Measurements from ENCODE around the gene RXFP4.
"Not testable (repeated sequence)": the region's sequence is repeated elsewhere in the genome, so short reads cannot be mapped to it uniquely, and the experiment has no call there.

Gene RXFP4

GRCh38 chr1:155910621-155911121 is 30.8 kb upstream of the RXFP4 start:
- H3K4me1 ChIP-seq (ENCODE audit: control insufficient read depth, low read depth, low read length): no peaks in the 10 kb centered on the region
- peaks cover 41% of the 10 kb centered on the region for H3K36me3 ChIP-seq (ENCODE audit: control insufficient read depth, low read depth, low read length)
- no peaks in the 10 kb centered on the region for H3K27me3 ChIP-seq (ENCODE audit: control insufficient read depth, insufficient read depth, low read length)
- H3K4me3 ChIP-seq (ENCODE audit: low read length): peak overlapping the region; percentile 76
- no peak overlapping the region for H3K27ac ChIP-seq (ENCODE audit: low read length)
- H3K9ac ChIP-seq (ENCODE audit: low read length): peak overlapping the region; percentile 28
- no peaks in the 10 kb centered on the region for H3K9me3 ChIP-seq (ENCODE audit: control insufficient read depth, low read depth, low read length)

- H3K27me3 ChIP-seq (ENCODE audit: control insufficient read depth, insufficient read depth, low read length): no peaks in the 10 kb centered on the region
- peak within 1 kb of the TSS; percentile 28 for H3K9ac ChIP-seq (ENCODE audit: low read length)
- H3K36me3 ChIP-seq (ENCODE audit: control insufficient read depth, low read depth, low read length): peaks cover 43% of the 10 kb centered on the region
- H3K4me1 ChIP-seq (ENCODE audit: control insufficient read depth, low read depth, low read length): no peaks in the 10 kb centered on the region
- H3K4me3 ChIP-seq (ENCODE audit: low read length): peak within 1 kb of the TSS; percentile 76
- no peaks in the 10 kb centered on the region for H3K9me3 ChIP-seq (ENCODE audit: control insufficient read depth, low read depth, low read length)
- H3K27ac ChIP-seq (ENCODE audit: low read length): no peak within 1 kb of the TSS
These were observed 30.0 kb upstream of the RXFP4 start, which contains the start of gene RIT1 for GRCh38 chr1:155911156-155912055. RIT1 (minus strand) TSS chr1:155911349; CDS start chr1:155910761, 588 bp downstream.

- no peak overlapping the region for H3K27ac ChIP-seq (ENCODE audit: low read length)
- H3K9me3 ChIP-seq (ENCODE audit: control insufficient read depth, low read depth, low read length): no peaks in the 10 kb centered on the region
- no peak overlapping the region for H3K9ac ChIP-seq (ENCODE audit: low read length)
- no peaks in the 10 kb centered on the region for H3K4me1 ChIP-seq (ENCODE audit: control insufficient read depth, low read depth, low read length)
- H3K4me3 ChIP-seq (ENCODE audit: low read length): no peak overlapping the region
- H3K27me3 ChIP-seq (ENCODE audit: control insufficient read depth, insufficient read depth, low read length): no peaks in the 10 kb centered on the region
- peaks cover 50% of the 10 kb centered on the region for H3K36me3 ChIP-seq (ENCODE audit: control insufficient read depth, low read depth, low read length)
These were observed 29.3 kb upstream of the RXFP4 start for GRCh38 chr1:155912056-155912536.

- Histone ChIP-seq H3K4me3 (ENCODE audit: low read length) (no peak overlapping the region), H3K9me3 (ENCODE audit: control insufficient read depth, low read depth, low read length) (no peaks in the 10 kb centered on the region), H3K4me1 (ENCODE audit: control insufficient read depth, low read depth, low read length) (no peaks in the 10 kb centered on the region), H3K27me3 (ENCODE audit: control insufficient read depth, insufficient read depth, low read length) (no peaks in the 10 kb centered on the region), H3K9ac (ENCODE audit: low read length) (no peak overlapping the region), H3K36me3 (ENCODE audit: control insufficient read depth, low read depth, low read length) (peaks cover 62% of the 10 kb centered on the region), H3K27ac (ENCODE audit: low read length) (no peak overlapping the region)
These were observed 27.3 kb upstream of the RXFP4 start for GRCh38 chr1:155913969-155914757.

GRCh38 chr1:155918660-155919059 is 22.8 kb upstream of the RXFP4 start:
- Histone ChIP-seq H3K4me1 (ENCODE audit: control insufficient read depth, low read depth, low read length) (no peaks in the 10 kb centered on the region), H3K4me3 (ENCODE audit: low read length) (no peak overlapping the region), H3K9me3 (ENCODE audit: control insufficient read depth, low read depth, low read length) (no peaks in the 10 kb centered on the region), H3K36me3 (ENCODE audit: control insufficient read depth, low read depth, low read length) (peaks cover 90% of the 10 kb centered on the region), H3K27ac (ENCODE audit: low read length) (no peak overlapping the region), H3K27me3 (ENCODE audit: control insufficient read depth, insufficient read depth, low read length) (no peaks in the 10 kb centered on the region), H3K9ac (ENCODE audit: low read length) (no peak overlapping the region)

- H3K4me3 ChIP-seq (ENCODE audit: low read length): no peak overlapping the region
- no peaks in the 10 kb centered on the region for H3K27me3 ChIP-seq (ENCODE audit: control insufficient read depth, insufficient read depth, low read length)
- H3K9ac ChIP-seq (ENCODE audit: low read length): no peak overlapping the region
- H3K27ac ChIP-seq (ENCODE audit: low read length): no peak overlapping the region
- H3K9me3 ChIP-seq (ENCODE audit: control insufficient read depth, low read depth, low read length): no peaks in the 10 kb centered on the region
- peaks cover 90% of the 10 kb centered on the region for H3K36me3 ChIP-seq (ENCODE audit: control insufficient read depth, low read depth, low read length)
- no peaks in the 10 kb centered on the region for H3K4me1 ChIP-seq (ENCODE audit: control insufficient read depth, low read depth, low read length)
These were observed 21.6 kb upstream of the RXFP4 start for GRCh38 chr1:155919801-155920200.

GRCh38 chr1:155920717-155921116 is 20.7 kb upstream of the RXFP4 start:
- H3K27ac ChIP-seq (ENCODE audit: low read length): no peak overlapping the region
- H3K9ac ChIP-seq (ENCODE audit: low read length): no peak overlapping the region

GRCh38 chr1:155925506-155925905 is 15.9 kb upstream of the RXFP4 start:
- H3K4me1 ChIP-seq (ENCODE audit: control insufficient read depth, low read depth, low read length): no peaks in the 10 kb centered on the region
- no peaks in the 10 kb centered on the region for H3K27me3 ChIP-seq (ENCODE audit: control insufficient read depth, insufficient read depth, low read length)
- H3K4me3 ChIP-seq (ENCODE audit: low read length): no peak overlapping the region
- H3K9ac ChIP-seq (ENCODE audit: low read length): no peak overlapping the region
- H3K27ac ChIP-seq (ENCODE audit: low read length): no peak overlapping the region
- peaks cover 87% of the 10 kb centered on the region for H3K36me3 ChIP-seq (ENCODE audit: control insufficient read depth, low read depth, low read length)
- H3K9me3 ChIP-seq (ENCODE audit: control insufficient read depth, low read depth, low read length): no peaks in the 10 kb centered on the region

More at GRCh38 chr1:155920717-155921116, 20.7 kb upstream of the RXFP4 start:
- no peaks in the 10 kb centered on the region for H3K27me3 ChIP-seq (ENCODE audit: control insufficient read depth, insufficient read depth, low read length)
- H3K4me3 ChIP-seq (ENCODE audit: low read length): no peak overlapping the region
- peaks cover 91% of the 10 kb centered on the region for H3K36me3 ChIP-seq (ENCODE audit: control insufficient read depth, low read depth, low read length)
- H3K9me3 ChIP-seq (ENCODE audit: control insufficient read depth, low read depth, low read length): no peaks in the 10 kb centered on the region
- no peaks in the 10 kb centered on the region for H3K4me1 ChIP-seq (ENCODE audit: control insufficient read depth, low read depth, low read length)

- no peak overlapping the region for H3K4me3 ChIP-seq (ENCODE audit: low read length)
- H3K9ac ChIP-seq (ENCODE audit: low read length): no peak overlapping the region
These were observed 12.4 kb upstream of the RXFP4 start for GRCh38 chr1:155929057-155929456.

GRCh38 chr1:155930725-155931124 is 10.7 kb upstream of the RXFP4 start:
- not testable (repeated sequence) for H3K9ac ChIP-seq (ENCODE audit: low read length); H3K9me3 ChIP-seq (ENCODE audit: control insufficient read depth, low read depth, low read length); H3K4me3 ChIP-seq (ENCODE audit: low read length); H3K27me3 ChIP-seq (ENCODE audit: control insufficient read depth, insufficient read depth, low read length); H3K27ac ChIP-seq (ENCODE audit: low read length); H3K4me1 ChIP-seq (ENCODE audit: control insufficient read depth, low read depth, low read length)
- peaks cover 58% of the 10 kb centered on the region for H3K36me3 ChIP-seq (ENCODE audit: control insufficient read depth, low read depth, low read length)

More at GRCh38 chr1:155929057-155929456, 12.4 kb upstream of the RXFP4 start:
- no peaks in the 10 kb centered on the region for H3K4me1 ChIP-seq (ENCODE audit: control insufficient read depth, low read depth, low read length)
- no peak overlapping the region for H3K27ac ChIP-seq (ENCODE audit: low read length)
- H3K36me3 ChIP-seq (ENCODE audit: control insufficient read depth, low read depth, low read length): peaks cover 73% of the 10 kb centered on the region
- no peaks in the 10 kb centered on the region for H3K9me3 ChIP-seq (ENCODE audit: control insufficient read depth, low read depth, low read length)
- no peaks in the 10 kb centered on the region for H3K27me3 ChIP-seq (ENCODE audit: control insufficient read depth, insufficient read depth, low read length)

GRCh38 chr1:155931332-155932038 is 10.0 kb upstream of the RXFP4 start:
- H3K9ac ChIP-seq (ENCODE audit: low read length): no peak overlapping the region
- no peaks in the 10 kb centered on the region for H3K4me1 ChIP-seq (ENCODE audit: control insufficient read depth, low read depth, low read length)
- no peak overlapping the region for H3K27ac ChIP-seq (ENCODE audit: low read length)
- H3K4me3 ChIP-seq (ENCODE audit: low read length): no peak overlapping the region
- no peaks in the 10 kb centered on the region for H3K27me3 ChIP-seq (ENCODE audit: control insufficient read depth, insufficient read depth, low read length)
- no peaks in the 10 kb centered on the region for H3K9me3 ChIP-seq (ENCODE audit: control insufficient read depth, low read depth, low read length)
- H3K36me3 ChIP-seq (ENCODE audit: control insufficient read depth, low read depth, low read length): peaks cover 50% of the 10 kb centered on the region

Data from iPS-18a (cell line).